M059J (cell line): ENCODE results near the gene FADS3. TPM values are rescaled to one million over a fixed set of nuclear protein-coding genes. Genes with fewer than 3 reads are reported as not detected.
A peak's percentile ranks its signal among the peaks of the same experiment; 100 is the strongest.

Experiments
- DNase-seq: peaks from one replicate; pipeline ENCODE4 v3.0.0-alpha.2; 2012; ENCODE audit warnings: low read depth
- total RNA-seq: library from RNA; depleted of rRNA; stranded (reverse); fragments of >200 nt; shearing (Covaris generic); gene quantifications from 2 replicates; pipeline ENCODE4 v1.2.3, GENCODE V29; 2014; rRNA removed

The FADS3 gene
- total RNA-seq, 1 experiment from 2014 or later, result 82.9 TPM

GRCh38 chr11:61834278-61835048 is 56.9 kb downstream of the FADS3 start:
- DNase-seq, result peak; percentile 87

GRCh38 chr11:61833926-61834277 is 57.4 kb downstream of the FADS3 start:
- DNase-seq, result no peak

GRCh38 chr11:61833471-61833870 is 57.9 kb downstream of the FADS3 start:
- DNase-seq, result no peak

GRCh38 chr11:61832754-61833153 is 58.6 kb downstream of the FADS3 start:
- DNase-seq, result no peak

- no peak for DNase-seq
Measured at GRCh38 chr11:61832207-61832606, 59.1 kb downstream of the FADS3 start.

GRCh38 chr11:61830237-61831105 is 60.9 kb downstream of the FADS3 start:
- no peak for DNase-seq

- no peak for DNase-seq
Measured at GRCh38 chr11:61829806-61830205, 61.5 kb downstream of the FADS3 start.

- DNase-seq, result peak; percentile 42
Measured at GRCh38 chr11:61828629-61829407, 62.5 kb downstream of the FADS3 start.

- DNase-seq, result no peak
Measured at GRCh38 chr11:61828379-61828628, 63.0 kb downstream of the FADS3 start.

GRCh38 chr11:61827571-61828378 is 63.6 kb downstream of the FADS3 start, which contains the start of gene FADS2:
FADS2 (plus strand) TSS chr11:61828300; CDS start chr11:61828391, 91 bp downstream.
- DNase-seq, result peak; percentile 94

- no peak for DNase-seq
Measured at GRCh38 chr11:61826930-61827570, 64.3 kb downstream of the FADS3 start.

Other genes starting within 250 kb of the FADS3 start
- gene DAGLA, start 211.2 kb downstream of the FADS3 start, total RNA-seq, result 1.4 and 3.3 TPM in 2 replicates
- gene MYRF, start 138.9 kb downstream of the FADS3 start, total RNA-seq, result 4.3 and 5.0 TPM in 2 replicates
- 87.6 and 166 TPM in 2 replicates for gene TMEM258, start 98.9 kb downstream of the FADS3 start, total RNA-seq
- 106 and 150 TPM in 2 replicates for gene FEN1, start 98.6 kb downstream of the FADS3 start, total RNA-seq
- gene FADS1, start 74.5 kb downstream of the FADS3 start, total RNA-seq, result 57.7 and 69.5 TPM in 2 replicates
- 224 and 254 TPM in 2 replicates for gene FADS2, start 63.2 kb downstream of the FADS3 start, total RNA-seq
- 0.12 and 1.4 TPM in 2 replicates for gene RAB3IL1, start 26.0 kb upstream of the FADS3 start, total RNA-seq
- gene BEST1, start 58.8 kb upstream of the FADS3 start, total RNA-seq, result 0.05 and 0.96 TPM in 2 replicates
- 645 and 948 TPM in 2 replicates for gene FTH1, start 76.1 kb upstream of the FADS3 start, total RNA-seq
- gene INCENP, start 232.5 kb upstream of the FADS3 start, total RNA-seq, result 47.9 and 76.2 TPM in 2 replicates